Loucy (cell line): ENCODE data around the gene MARS1.
"Not testable (repeated sequence)": the region's sequence is repeated elsewhere in the genome, so short reads cannot be mapped to it uniquely, and the experiment has no call there.

Experiments used
- CTCF ChIP-seq: fragments of 200-600 bp; sonication (generic); conservative IDR thresholded peaks from 2 replicates; pipeline ENCODE4 v1.5.1; 2014; ENCODE audit warnings: mild to moderate bottlenecking, antibody characterized with exemption, low read length
- EZH2phosphoT487 ChIP-seq: fragments of 200-600 bp; IDR thresholded peaks from 2 replicates; pipeline ENCODE4 v1.6.1; 2018; ENCODE audit warnings: antibody characterized with exemption, mild to moderate bottlenecking, moderate library complexity, borderline replicate concordance

- not testable (repeated sequence) for TF ChIP-seq CTCF, EZH2phosphoT487
These were observed 14.6 kb downstream of the MARS1 start for GRCh38 chr12:57502311-57502969.
